ENCODE data around the gene SERPINA6.
A peak's percentile ranks its signal among the peaks of the same experiment; 100 is the strongest.
"Not testable (repeated sequence)": the region's sequence is repeated elsewhere in the genome, so short reads cannot be mapped to it uniquely, and the experiment has no call there.

Gene SERPINA6

DNA sequence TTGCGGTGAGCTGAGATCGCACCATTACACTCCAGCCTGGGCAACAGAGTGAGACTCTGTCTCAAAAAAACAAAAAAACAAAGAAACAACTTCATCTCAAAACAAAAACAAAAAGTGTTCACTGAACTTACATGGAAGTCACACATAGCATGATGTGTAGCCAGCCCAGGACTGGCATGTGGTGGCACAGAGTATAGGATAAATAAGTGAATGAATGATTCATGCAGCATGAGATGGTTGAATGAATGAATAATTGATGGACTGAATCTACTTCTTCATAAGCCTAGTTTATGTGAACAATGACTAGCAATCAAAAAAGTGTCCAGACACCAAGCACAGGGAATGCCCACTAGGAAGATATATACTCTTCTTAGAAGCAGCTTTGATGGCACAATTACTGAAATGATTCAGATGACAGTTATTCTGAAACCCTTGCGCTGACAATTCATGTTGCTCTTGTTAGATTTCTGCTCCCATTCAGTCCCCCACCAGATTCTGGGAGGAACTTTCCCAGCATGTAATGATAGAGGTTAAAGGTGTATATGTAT, 31.6 kb upstream of the SERPINA6 start:
- no peak for DNase-seq (ENCODE audit: low read depth)

DNA sequence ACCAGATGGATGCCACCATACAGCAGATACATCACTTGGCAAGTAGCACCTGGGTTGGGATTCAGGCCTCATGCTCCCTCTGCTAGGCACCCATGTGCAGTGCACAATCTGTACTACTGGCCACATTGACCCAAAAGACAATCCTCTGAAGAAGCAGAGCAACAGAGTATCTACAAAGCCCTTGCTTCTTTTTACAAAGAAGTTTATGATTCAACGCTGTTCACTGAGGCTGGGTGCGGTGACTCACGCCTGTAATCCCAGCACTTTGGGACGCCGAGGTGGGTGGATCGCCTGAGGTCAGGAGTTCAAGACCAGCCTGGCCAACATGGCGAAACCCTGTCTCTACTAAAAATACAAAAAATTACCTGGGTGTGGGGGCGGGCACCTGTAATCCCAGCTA, 31.1 kb upstream of the SERPINA6 start:
- DNase-seq (ENCODE audit: low read depth), result not testable (repeated sequence)

DNA sequence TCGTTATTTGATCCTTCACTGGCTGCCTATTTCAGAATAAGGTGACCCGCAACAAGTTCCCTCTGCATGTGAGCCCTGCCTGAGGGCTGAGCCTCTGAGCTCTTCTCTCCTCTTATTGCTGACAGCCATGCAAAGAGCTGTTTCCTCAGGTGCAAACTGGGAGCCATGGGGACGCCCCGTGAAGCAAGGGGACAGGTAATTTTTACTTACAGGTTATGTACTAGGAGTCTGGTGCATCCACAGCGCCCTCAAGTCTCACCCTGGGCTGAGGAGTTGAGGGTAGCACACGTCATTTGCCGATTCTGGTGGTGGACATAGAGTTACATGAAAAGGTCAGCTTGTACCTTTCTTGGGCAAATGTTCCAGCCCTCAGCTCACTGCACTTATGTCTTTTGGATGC, 26.1 kb upstream of the SERPINA6 start:
- DNase-seq (ENCODE audit: low read depth), result no peak

DNA sequence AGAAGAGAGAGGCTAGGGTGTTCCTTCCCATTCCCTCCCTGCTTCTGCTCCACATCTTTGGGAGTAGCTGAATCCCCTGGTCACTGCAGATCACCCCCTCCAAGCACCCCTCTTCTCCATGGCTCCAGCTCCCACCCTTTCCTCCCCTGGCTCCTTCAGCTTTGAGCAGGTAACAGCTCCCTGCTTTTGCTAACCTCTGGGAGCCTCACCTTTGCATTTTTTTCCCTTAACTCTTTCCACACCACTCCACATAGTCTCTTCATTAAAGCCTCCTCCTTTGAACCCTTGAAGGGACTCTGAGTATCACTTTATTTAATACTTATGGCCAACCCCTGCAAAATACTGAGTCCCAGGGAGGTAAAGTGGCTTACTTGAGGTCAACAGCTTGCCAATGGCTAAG, 25.7 kb upstream of the SERPINA6 start:
- no peak for DNase-seq (ENCODE audit: low read depth)

DNA sequence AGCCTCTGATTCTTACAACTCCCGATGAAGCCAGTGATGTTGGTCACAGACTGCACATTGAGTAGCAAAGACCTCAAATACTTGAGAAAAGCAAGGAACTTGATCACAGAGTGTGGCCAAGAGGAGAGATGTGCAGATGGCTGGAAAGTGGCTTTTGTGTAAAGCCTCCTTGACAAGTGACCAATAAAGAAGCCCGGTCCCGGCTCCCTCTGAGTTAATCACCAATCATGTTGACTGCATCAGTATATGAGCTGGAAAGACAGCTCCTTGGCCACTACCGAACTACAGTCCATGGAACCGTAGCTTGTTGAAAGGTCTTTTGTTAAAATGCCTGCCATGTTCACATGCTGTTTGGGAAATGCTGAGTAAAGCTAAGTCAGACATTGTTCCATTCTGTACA, 23.7 kb upstream of the SERPINA6 start:
- no peak for DNase-seq (ENCODE audit: low read depth)

DNA sequence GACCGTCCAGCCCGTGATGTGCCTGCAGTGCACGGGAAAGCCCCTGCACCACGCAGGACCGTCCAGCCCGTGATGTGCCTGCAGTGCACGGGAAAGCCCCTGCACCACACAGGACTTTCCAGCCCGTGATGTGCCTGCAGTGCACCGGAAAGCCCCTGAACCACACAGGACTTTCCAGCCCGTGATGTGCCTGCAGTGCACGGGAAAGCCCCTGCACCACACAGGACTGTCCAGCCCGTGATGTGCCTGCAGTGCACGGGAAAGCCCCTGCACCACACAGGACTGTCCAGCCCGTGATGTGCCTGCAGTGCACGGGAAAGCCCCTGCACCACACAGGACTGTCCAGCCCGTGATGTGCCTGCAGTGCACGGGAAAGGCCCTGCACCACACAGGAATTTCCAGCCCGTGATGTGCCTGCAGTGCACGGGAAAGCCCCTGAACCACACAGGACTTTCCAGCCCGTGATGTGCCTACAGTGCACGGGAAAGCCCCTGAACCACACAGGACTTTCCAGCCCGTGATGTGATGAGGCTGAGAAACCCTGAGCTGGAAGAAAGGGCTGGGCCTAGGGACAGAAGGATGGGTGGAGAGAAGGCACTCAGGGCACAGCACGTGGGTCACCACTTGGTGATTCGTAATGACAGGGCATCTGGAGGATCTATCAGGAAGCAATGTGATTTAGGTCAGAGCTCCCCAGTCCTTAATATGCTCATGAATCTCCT, 23.1 kb upstream of the SERPINA6 start:
- peak; percentile 12 for DNase-seq (ENCODE audit: low read depth)

DNA sequence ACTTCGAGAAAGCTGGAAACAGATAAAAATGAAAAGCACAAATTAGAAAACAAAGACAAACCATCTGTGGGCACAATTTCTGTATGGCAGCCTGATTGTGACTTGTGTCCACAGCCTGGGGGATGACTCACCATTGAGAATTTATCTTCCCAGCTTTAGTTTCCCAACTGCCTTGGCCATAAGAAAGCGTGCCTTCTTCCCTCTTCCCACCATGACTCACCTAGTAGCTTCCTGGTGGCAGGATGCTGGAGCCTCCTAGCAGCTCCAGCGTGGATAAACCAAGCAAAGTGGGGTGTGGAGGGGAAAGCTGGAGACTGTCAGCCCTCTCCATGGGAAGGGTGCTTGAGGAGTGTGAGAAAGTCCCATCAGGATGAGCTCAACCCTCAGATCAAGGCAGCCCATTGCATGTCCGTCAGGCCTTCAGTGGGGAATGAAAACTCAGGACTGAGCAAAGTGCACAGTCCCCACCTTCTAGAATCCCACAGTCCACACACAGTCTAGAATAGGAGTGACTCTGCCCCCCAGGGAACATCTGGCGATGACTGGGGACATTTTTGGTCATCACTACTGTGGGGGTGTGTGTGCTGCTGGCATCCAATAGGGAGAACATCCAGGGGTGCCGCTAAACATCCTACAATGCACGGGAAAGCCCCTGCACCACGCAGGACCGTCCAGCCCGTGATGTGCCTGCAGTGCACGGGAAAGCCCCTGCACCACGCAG, 22.4 kb upstream of the SERPINA6 start:
- no peak for DNase-seq (ENCODE audit: low read depth)

DNA sequence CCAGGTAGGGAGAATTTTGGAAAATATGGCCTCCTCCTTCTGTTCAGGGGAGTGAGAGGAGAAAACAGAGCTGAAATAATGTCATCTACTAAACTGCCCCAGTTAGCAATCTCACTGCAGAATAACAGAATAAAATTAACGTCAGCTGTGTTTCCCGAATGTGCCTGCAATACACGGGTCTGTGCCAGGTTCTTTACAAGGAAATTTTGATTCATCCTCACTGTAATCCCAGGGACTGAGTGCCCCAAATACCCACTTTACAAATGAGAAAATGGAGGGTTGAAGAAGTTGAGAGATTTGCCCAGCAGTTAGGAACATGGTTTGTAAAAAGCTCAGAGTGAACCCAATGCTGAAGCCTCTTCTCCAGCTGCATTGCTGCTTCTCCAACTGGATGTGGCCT, 21.3 kb upstream of the SERPINA6 start:
- DNase-seq (ENCODE audit: low read depth), result no peak

DNA sequence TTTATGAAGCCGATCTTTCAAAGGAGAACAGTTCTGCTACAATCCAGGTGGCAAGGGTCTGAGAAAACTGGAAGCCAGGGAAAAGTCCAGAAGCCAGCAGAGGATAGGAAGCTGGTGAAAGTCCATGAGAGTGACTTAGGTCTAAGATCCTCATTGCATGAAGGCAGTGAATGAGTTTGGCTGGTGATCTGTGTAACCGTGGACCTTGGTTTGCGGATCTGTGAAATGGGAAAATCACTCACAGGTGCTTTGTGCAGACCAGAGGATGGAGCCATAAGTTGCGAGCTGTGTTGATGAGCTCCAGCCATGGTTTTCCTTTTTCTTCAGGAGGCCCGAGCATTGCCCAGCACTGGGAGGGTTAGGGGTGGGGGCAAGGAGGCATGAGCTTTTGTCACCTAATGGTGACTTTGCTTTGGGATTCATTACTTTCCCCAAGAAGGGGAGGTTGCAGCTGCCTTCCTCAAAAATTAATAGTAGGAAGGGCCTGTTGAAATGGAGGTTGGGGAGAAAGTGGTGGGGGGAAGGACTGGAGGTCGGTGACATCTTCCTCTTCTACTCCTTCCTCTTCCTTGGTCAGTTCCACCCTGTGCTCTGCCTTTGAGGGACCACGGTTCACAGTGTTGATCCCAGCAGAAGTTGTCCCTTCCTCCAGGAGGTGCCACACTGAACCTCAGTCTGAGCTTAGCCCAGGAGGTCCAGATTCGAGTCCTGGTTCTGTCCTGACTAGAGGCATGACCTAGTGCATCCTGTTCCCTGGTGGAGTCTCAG, 20.3 kb upstream of the SERPINA6 start:
- no peak for DNase-seq (ENCODE audit: low read depth)

DNA sequence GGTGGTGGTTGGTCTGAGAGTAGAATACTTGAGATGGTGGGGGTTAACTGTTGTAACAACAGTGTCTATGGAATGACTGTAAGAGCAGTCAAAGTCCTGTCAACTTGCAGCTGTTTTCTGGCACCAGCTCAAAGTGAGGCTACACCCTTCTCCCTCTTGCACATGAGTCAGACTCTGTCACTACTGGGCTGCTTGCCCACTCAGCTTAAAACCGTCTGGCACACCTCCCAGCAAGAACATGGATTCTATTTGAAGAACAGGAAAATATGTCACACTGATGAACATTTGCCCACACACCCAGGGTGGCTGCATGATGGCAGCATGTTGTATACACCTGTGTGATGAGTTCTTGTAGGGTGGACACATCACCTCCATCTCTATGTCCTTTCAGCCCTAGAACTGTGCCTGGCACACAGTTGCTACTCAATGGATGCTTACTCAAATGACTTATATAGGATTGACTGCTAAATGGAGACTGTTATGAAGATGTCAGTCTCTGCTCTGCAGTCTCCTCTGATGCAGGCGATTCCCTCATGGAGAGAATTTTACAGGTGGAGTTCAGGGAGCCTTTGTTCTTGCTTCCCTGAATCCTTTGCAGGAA, 19.3 kb upstream of the SERPINA6 start:
- DNase-seq (ENCODE audit: low read depth), result no peak

DNA sequence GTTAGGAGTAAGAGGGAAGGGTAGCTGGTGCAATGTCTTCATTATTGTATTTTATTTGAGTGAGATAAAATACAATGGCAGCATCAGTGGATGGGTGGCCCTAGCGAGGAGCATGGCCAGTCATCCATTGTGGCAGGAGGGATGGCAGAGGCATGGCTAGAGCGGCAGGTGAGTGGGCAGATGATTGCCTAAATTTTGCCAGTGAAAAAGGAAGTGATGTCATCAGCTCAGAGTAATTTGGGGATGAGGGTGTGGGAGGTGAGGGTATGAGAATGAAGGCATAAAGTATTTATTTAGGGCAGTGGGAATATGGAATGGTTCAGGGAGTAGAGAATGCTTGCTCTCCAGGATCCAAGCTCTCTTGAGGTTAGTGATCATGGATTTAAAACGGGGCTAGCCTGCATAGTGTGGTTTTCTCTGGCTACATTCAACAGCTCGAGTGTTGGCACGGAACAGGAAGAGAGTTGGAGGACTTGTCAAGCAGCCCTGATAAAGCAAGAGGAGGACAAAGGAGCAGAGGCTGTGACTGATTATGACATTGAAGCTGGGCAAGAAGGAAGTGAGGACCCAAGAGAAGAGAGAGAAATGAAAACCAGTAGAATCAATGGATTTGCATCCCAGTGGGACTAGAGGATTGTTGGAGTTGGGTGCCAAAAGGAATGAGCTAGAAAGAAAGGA, 18.7 kb upstream of the SERPINA6 start:
- DNase-seq (ENCODE audit: low read depth), result no peak

DNA sequence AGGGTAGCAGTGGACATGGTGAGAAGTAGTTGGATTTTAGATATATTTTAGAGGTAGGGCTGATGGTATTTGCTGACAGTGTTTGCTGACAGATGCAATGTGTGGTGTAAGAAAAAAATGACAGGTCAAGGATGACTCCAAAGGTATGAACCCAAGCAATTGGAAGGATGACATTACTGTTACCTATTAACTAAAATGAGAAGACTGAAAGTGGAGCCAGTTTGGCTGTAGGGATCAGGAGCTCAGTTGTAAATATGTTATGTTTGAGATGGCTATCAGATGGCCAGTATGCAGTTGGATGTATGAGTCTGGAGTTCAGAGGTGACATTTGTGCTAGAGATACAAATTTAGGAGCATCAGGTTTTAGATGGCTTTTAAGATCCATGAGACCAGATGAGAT, 17.4 kb upstream of the SERPINA6 start:
- no peak for DNase-seq (ENCODE audit: low read depth)

DNA sequence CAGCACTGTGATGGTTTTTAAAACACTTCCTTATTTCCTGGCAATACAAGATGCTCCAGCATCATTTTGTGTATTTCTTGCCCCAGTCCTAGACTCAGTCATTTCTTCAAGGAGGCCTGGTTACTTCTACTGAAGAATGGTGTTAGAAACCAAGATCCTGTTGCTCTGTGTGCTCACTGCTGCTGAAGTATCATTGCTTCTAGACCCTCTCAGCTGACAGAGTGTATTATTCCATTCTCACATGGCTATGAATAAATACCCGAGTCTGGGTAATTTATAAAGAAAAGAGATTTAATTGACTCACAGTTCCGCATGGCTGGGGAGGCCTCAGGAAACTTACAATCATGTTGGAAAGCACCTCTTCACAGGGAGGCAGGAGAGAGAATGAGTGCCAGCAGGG, 14.9 kb upstream of the SERPINA6 start:
- no peak for DNase-seq (ENCODE audit: low read depth)

DNA sequence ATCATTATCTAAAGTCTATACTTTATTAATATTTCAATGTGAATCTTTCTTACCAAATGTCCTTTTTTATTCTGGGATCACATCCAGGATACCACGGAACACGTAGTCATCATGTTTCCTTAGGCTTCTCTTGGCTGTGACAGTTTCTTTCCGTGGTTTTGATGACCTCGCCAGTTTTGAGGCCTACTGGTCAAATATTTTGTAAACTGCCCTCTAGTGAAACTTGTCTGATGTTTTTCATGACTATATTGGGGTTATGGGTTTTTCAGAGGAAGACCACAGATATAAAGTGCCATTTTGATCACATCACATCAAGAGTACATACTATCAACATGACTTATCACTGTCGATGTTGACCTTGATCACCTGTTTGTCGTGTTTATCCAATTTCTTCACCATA, 14.1 kb upstream of the SERPINA6 start:
- DNase-seq (ENCODE audit: low read depth), result no peak

DNA sequence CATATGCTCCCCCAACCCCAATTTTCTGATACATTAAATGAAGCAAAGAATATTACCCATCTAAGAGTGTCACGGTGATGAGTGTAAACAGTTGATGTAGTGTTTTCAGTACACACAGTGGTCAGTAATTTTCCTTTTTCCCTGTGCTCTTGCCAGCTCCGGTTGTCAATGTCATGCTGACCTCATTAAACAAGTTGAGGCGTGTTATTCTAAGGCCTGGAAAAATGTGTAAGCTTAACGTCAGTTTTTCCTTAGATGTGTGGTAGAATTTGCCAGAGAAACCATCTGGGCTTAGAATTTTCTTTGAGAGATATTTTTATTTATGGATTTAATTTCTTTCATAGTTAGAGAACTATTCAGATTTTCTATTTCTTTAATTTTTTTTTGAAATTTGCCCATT, 11.7 kb upstream of the SERPINA6 start:
- DNase-seq (ENCODE audit: low read depth), result no peak

DNA sequence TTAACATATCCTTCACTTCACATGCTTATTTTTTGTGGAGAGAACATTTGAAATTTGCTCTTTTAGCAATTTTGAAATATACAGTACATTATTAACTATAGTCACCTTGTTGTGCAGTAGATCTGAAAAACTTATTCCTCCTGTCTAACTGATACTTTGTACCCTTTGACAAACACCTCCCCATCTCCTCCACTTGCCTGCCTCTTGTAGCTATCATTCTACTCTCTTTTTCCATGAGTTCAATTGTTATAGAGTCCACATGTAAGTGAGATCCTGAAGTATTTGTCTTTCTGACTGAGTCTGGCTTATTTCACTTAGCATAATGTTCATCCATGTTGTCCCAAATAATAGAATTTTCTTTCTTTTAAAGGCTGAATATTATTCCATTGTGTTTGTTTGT, 9.5 kb upstream of the SERPINA6 start:
- DNase-seq (ENCODE audit: low read depth), result no peak

DNA sequence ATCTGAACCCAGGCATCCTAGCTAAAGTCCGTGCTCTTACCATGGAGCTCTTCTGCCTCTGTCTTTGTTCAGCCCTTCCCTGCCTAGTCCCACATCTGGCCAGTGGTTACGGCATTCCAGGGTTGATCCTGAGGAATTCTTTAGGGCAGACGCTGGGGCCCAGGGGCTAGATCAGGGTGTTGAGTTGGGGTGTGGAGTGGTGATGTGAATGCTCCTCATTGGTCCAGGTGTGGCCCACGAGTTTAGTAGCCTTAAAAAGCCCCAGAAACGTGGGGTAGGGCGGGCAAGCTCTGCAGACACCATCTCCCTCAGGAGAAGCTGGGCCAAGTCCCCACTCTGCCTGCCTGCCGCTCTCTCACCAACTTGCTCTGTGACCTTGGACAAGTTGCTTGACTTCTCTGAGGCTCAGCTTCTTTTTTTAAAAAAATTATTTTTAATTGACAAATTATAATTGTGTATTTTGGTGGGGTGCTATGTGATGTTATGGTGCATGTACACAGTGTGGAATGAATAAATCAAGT, 9.0 kb upstream of the SERPINA6 start:
- no peak for DNase-seq (ENCODE audit: low read depth)

DNA sequence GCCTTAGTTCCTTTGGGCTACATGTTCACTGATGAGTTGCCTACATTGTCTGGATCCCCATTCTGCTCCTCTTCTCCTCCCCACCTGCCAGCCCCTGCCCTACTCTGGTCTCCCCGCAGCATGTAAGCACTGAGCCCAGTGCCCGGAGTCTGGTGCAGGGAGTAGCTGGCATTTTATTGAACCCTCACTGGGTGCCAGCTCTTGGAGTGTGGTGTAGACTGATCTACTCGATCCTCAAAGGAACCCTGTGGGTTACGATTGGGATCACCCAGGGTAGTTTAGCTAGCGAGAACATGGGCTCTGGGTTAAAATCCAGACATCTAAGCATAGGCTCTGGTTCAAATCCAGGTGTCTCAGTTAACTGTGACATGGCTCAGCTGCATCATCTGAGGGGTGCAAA, 8.3 kb upstream of the SERPINA6 start:
- DNase-seq (ENCODE audit: low read depth), result no peak

DNA sequence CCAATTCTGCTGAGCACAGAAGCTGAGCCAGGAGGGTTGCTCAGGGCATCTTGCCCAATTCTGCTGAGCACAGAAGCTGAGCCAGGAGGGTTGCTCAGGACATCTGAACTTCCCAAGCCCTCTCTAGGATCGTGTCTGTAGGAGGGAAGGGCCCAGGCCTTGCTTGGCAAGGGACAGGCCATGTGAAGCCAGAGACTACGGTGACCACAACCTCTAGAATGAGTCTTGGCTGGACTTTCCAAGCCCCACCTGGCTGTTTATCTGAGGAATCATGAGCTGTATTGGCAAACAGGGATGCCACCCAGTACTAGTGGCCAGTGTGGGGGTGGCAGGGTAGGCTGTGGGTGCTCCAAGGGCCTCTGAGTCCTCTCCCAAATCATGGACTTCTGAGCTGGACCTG, 7.7 kb upstream of the SERPINA6 start:
- no peak for DNase-seq (ENCODE audit: low read depth)

DNA sequence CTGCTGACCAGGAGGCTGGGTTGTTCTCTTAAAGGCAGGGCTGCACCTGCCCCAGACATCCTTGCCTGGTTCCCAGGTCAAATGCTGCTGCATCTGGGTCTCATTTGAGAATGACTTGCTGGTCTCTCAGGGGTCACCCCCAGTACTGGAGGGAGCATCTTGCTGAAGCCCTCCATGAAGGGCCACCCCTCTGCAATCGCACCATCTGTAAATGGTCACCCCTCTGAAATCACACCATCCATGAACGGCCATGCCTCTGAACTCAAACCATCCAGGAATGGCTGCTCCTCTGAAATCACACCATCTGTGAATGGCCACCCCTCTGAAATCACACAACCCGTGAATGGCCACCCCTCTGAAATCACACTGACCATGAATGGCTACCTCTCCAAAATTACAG, 7.3 kb upstream of the SERPINA6 start:
- DNase-seq (ENCODE audit: low read depth), result no peak

DNA sequence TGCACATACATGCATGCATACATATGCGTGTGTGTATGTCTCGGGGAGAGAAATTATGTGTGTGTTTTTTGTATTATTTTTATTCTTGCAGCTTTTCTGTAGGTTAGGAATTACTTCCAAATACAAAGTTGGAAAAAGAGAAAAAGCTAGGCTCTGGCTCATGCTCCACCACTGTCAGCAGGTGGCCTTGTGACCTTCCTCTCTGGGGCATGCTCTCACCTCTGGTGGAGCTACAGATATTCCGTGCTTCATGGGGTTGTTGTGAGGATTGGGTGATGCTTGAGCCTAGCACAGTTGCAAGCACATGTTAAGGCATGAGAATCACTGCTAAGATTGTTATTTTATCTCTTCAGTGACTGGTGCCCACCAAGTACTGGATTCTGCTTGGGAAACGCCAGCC, 6.7 kb upstream of the SERPINA6 start:
- no peak for DNase-seq (ENCODE audit: low read depth)

DNA sequence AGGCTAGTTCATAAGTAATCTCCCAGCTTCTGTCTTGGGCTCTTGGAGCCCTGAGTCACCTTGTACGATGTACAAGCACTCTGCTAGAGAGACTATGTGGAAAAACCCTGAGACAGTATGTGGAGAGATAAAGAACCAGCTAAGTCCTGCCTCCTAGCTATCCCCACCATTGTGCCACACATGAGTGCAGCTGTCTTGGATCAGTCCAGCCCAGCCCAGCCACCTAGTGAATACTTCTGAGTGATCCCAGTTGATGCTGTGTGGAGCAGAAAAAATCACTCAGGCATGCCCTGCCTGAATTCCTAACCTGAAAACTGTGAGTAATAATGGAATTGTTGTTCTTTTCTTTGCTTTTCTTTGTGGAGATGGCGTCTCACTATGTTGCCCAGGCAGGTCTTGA, 5.1 kb upstream of the SERPINA6 start:
- no peak for DNase-seq (ENCODE audit: low read depth)

All from stimulated activated CD8-positive, alpha-beta memory T cell treated with anti-CD3 and anti-CD28 coated beads, Interleukin-12 subunit alpha, Interleukin-12 subunit beta, amount 100 ng/mL, for 1 hour (primary cell).